ENCODE results near the gene CCDC12. TPM values are rescaled to one million over a fixed set of nuclear protein-coding genes. Genes with fewer than 3 reads are reported as not detected.

CCDC12 gene
- total RNA-seq, 4 donors from 2014 or later = 64.6 to 101 (median 82.5) TPM

DNA sequence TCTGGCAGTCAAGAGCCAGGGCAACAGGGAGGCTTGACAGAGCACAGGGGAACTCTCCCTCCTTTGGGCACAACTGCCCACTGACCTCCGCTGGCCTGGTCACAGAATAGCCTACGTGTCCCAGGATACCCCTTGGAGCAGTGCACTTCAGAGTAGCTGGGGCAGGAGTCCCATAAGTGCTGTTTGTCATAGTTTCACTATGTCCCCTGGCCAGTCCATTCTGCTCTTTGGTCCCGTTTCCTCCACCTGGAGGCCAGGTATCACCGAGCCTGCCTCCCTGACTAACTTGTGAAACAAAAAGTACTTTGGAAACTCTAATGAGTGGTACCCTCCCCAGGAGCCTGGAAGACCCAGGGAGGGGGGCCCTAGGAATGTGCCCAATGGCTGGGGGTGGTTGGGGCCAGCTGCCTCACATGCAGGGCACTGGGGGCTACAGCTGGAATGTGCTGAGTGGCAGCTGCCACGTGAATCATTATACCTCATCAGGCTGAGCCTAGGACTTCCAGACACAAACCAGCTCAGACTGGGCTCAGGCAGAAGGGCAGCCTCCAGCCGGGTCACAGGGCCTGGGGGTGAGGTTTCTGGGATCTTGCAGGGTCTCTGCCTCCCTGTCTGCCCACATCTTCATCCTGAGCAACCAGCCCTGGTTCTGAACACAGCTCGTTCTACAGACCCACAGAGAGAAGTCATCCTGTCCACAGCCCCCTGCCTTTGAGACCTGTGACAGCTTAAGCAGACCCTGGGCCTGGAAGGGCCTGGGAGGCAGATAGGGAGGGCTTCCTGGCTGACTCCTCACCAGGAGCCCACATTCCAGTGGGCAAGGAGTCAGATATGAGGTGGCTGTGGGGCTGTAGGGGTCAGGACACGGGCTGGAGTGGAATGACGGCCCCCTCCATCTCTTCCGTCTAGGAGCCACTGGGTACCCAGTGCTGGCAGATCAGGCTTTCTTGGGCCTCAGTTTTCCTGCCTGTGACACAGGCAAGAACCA is 99.9 kb downstream of the CCDC12 start:
- DNase-seq (ENCODE audit: low spot score in 2 of 2) = no peak

DNA sequence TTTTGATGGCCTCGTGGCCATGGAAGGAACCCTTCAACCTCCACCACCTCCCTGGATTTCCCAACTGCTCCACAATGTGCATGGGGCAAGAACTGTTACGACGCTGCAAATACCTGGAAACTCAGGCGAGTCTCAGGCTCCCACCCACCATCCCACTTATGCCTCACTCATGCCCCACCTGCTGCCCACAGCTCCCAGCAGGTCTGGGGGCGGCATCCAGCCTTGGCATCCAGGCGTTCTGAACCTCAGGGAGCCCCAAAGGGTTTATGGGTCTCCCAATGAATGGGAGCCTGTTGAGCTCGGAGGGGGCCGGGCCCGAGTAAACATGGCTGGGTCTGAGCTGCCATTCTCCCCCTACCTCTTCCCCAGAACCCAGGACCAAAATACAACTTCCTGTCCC is 101.0 kb downstream of the CCDC12 start:
- no peak for DNase-seq (ENCODE audit: low spot score in 2 of 2)
- TF ChIP-seq, protein P1, sequence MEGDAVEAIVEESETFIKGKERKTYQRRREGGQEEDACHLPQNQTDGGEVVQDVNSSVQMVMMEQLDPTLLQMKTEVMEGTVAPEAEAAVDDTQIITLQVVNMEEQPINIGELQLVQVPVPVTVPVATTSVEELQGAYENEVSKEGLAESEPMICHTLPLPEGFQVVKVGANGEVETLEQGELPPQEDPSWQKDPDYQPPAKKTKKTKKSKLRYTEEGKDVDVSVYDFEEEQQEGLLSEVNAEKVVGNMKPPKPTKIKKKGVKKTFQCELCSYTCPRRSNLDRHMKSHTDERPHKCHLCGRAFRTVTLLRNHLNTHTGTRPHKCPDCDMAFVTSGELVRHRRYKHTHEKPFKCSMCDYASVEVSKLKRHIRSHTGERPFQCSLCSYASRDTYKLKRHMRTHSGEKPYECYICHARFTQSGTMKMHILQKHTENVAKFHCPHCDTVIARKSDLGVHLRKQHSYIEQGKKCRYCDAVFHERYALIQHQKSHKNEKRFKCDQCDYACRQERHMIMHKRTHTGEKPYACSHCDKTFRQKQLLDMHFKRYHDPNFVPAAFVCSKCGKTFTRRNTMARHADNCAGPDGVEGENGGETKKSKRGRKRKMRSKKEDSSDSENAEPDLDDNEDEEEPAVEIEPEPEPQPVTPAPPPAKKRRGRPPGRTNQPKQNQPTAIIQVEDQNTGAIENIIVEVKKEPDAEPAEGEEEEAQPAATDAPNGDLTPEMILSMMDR (IDR thresholded peaks at IDR 0.05) = no peak
- TF ChIP-seq POLR2A (IDR thresholded peaks at IDR 0.05) = no peak
- 86 to 95% methylated on average over 9 of the region's 9 CpGs for WGBS, 2 donors
- intact Hi-C loops (cut with DNase I; ENCODE audit: low total_unique reads) = no loop called here
- no peak overlapping the region for H3K4me3 ChIP-seq (ENCODE audit: low read depth, poor library complexity, severe bottlenecking)

More for the DNA sequence above, 99.9 kb downstream of the CCDC12 start:
- intact Hi-C loops (cut with DNase I; ENCODE audit: low total_unique reads) = no loop called here
- no peak overlapping the region for H3K4me3 ChIP-seq (ENCODE audit: low read depth, poor library complexity, severe bottlenecking)
- WGBS, 2 donors = 90 to 91% methylated on average over 8 to 10 of the region's 10 CpGs
- TF ChIP-seq, protein P1 (IDR thresholded peaks at IDR 0.05) = no peak
- TF ChIP-seq POLR2A (IDR thresholded peaks at IDR 0.05) = no peak

DNA sequence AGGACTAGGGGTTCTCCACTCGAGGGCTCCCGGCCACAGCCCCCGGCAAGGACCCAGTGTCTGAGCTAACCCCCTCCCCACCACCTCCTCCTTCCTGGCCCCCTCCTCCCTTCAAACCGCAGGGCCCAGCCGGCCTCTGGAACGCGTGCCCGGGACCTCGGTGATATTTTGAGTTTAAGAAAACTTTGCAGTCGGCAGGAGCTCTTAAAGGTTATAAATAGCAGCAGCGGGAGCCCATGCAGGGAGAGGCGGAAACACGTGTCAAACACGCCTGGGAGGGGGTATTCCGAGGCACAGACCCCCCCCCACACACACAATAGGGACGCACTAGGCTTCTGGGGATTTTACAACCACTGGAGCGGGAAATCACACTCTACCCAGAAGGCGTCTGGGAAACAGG is 102.1 kb downstream of the CCDC12 start:
- no peak for DNase-seq (ENCODE audit: low spot score in 2 of 2)
- no peak for TF ChIP-seq POLR2A (IDR thresholded peaks at IDR 0.05)
- TF ChIP-seq, protein P1 (IDR thresholded peaks at IDR 0.05) = no peak
- 50 to 63% methylated on average over 18 of the region's 18 CpGs for WGBS, 2 donors
- no peak overlapping the region for H3K4me3 ChIP-seq (ENCODE audit: low read depth, poor library complexity, severe bottlenecking)
- intact Hi-C loops (cut with DNase I; ENCODE audit: low total_unique reads) = no loop called here

DNA sequence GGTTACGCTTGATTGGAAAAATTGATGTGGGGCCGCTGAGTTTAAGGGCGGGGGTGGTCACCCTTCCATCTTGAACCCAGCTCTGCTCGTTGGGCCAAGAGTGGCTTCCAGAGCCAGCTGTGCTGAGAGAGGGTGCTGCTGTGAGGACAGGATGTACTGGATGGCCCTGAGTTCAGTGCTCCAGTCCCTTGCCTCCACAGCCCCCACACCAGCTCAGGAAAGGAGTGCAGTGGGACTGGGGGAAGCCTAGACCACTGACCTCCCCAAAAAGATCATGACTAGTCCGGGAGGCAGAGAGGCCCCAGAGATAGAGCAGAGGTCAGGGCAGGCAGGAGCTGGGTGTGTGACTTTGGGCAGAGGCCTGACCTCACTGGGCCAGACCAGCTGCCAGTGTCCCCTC is 103.0 kb downstream of the CCDC12 start:
- no peak overlapping the region for H3K4me3 ChIP-seq (ENCODE audit: low read depth, poor library complexity, severe bottlenecking)
- 77 to 92% methylated on average over 3 to 5 of the region's 5 CpGs for WGBS, 2 donors
- DNase-seq (ENCODE audit: low spot score in 2 of 2) = no peak
- TF ChIP-seq POLR2A (IDR thresholded peaks at IDR 0.05) = no peak
- TF ChIP-seq, protein P1 (IDR thresholded peaks at IDR 0.05) = no peak
- intact Hi-C loops (cut with DNase I; ENCODE audit: low total_unique reads) = no loop called here

Other genes starting within 250 kb of the CCDC12 start
- 1 to 10 TPM in 2 of 4 donors, under 1 TPM in 1, not detected in 1; 0.59 to 1.7 (median 1.3) TPM for gene MYL3, start 113.3 kb downstream of the CCDC12 start, total RNA-seq
- gene PTH1R, start 99.0 kb downstream of the CCDC12 start, total RNA-seq = 1 to 10 TPM; 1.8 to 5.4 (median 2.5) TPM
- gene NBEAL2, start 2.9 kb upstream of the CCDC12 start, total RNA-seq = 100 to 1,000 TPM; 176 to 519 (median 217) TPM
- gene SETD2, start 187.4 kb upstream of the CCDC12 start, total RNA-seq = 10 to 100 TPM; 42.9 to 59.6 (median 47.7) TPM

All from lower leg skin (tissue), 4 donors.